GM12878 (cell line): ENCODE measurements around the gene FOXI1. TPM values are rescaled to one million over a fixed set of nuclear protein-coding genes. Genes with fewer than 3 reads are reported as not detected.

ENCODE experiments used
- ATAC-seq: fragments of 200-7000 bp; cut with Tn5 transposase; 3 replicates; pipeline ENCODE4 v1.9.1; 2020; ENCODE audit warnings: mild to moderate bottlenecking, moderate library complexity
- BruUV-seq: library from RNA; stranded (reverse); fragments of 400-500 nt; replicated peaks from 2 replicates; lab custom pipeline; 2021; lab: Mats Ljungman, UMichigan
- CTCF ChIA-PET: fragments of 300-600 bp; sonication (Branson Sonifier 250); formaldehyde crosslinking; extraction: SDS; loops from one replicate; lab custom pipeline; 2021; ENCODE audit warnings: inconsistent platforms; lab: Yijun Ruan, JAX
- POLR2A ChIA-PET: fragments of 350-600 bp; formaldehyde crosslinking; extraction: SDS; loops from one replicate; lab custom pipeline; 2021; ENCODE audit warnings: inconsistent platforms; lab: Charles Lee
- RAD21 ChIA-PET: fragments of 300-600 bp; sonication (Branson Sonifier 250); formaldehyde crosslinking; loops from one replicate; lab custom pipeline; 2023; ENCODE audit warnings: antibody characterized with exemption; ENCODE audit not compliant: unreplicated experiment; lab: Charles Lee
- SMC1A ChIA-PET: fragments of 300-600 bp; sonication (Branson Sonifier 250); formaldehyde crosslinking; loops from one replicate; lab custom pipeline; 2023; ENCODE audit not compliant: unreplicated experiment, uncharacterized antibody; lab: Charles Lee
- DNase-seq: peaks from one replicate; pipeline ENCODE4 v3.0.0-alpha.2; 2011; ENCODE audit warnings: low read depth, low spot score
- FAIRE-seq: peaks from 3 replicates; lab custom pipeline; 2011; peaks lifted over from hg19 to GRCh38; lab: Jason Lieb, UNC
- H2AFZ ChIP-seq: 2 replicates; pipeline ENCODE4 v1.6.0; 2011; ENCODE audit warnings: low read depth, low read length, control low read depth; ENCODE audit not compliant: control insufficient read depth
- H3K27ac ChIP-seq: 2 replicates; pipeline ENCODE4 v1.5.1; 2011; ENCODE audit warnings: control low read depth; ENCODE audit not compliant: control insufficient read depth, insufficient read depth
- H3K27me3 ChIP-seq, 2 experiments: replicated peaks in 1 of 2; 2 replicates each; pipeline versions ENCODE4 v1.6.0 to v1.6.1; 2011; ENCODE audit warnings: low read length in 1 of 2; ENCODE audit not compliant: control insufficient read depth in 2 of 2, insufficient read depth in 2 of 2
- H3K36me3 ChIP-seq, 2 experiments: 2 replicates each; pipeline ENCODE4 v1.5.1; 2011; ENCODE audit warnings: low read length in 1 of 2; ENCODE audit not compliant: control insufficient read depth in 2 of 2, insufficient read depth in 2 of 2
- H3K4me1 ChIP-seq: 2 replicates; pipeline ENCODE4 v1.6.1; 2011; ENCODE audit warnings: mild to moderate bottlenecking, low read length, moderate library complexity, mixed read lengths; ENCODE audit not compliant: control insufficient read depth, insufficient read depth
- H3K4me2 ChIP-seq: 2 replicates; pipeline ENCODE4 v1.6.0; 2011; ENCODE audit warnings: control low read depth; ENCODE audit not compliant: control insufficient read depth, insufficient read depth
- H3K4me3 ChIP-seq: fragments of 200-600 bp; sonication (generic); 2 replicates; pipeline ENCODE4 v1.5.1; 2016
- H3K79me2 ChIP-seq: 2 replicates; pipeline ENCODE4 v1.6.0; 2011; ENCODE audit warnings: low read length; ENCODE audit not compliant: control insufficient read depth, insufficient read depth
- H3K9ac ChIP-seq: 2 replicates; pipeline ENCODE4 v1.8.0; 2011; ENCODE audit warnings: low read length, control low read depth, mixed read lengths; ENCODE audit not compliant: control insufficient read depth, insufficient read depth
- H3K9me3 ChIP-seq: replicated peaks from 3 replicates; pipeline ENCODE4 v1.5.1; 2011; ENCODE audit warnings: mild to moderate bottlenecking, low read length; ENCODE audit not compliant: control insufficient read depth, insufficient read depth
- H4K20me1 ChIP-seq: 2 replicates; pipeline ENCODE4 v1.6.0; 2011; ENCODE audit not compliant: control insufficient read depth, insufficient read depth
- CEBPB ChIP-seq, 2 experiments: fragments of 150-350 bp in 1 of 2; IDR thresholded peaks; 2 replicates each; pipeline ENCODE4 v1.6.1; 2012 to 2014; ENCODE audit warnings: low read depth in 2 of 2, low read length in 2 of 2, borderline replicate concordance in 1 of 2, inconsistent platforms in 1 of 2
- CHD4 ChIP-seq: fragments of 200-600 bp; sonication (generic); IDR thresholded peaks from 2 replicates; pipeline ENCODE4 v1.6.1; 2016; ENCODE audit warnings: mild to moderate bottlenecking
- EGR1 ChIP-seq, 2 experiments: IDR thresholded peaks; 1 replicate in 1 of 2; 2 replicates in 1 of 2; pipeline ENCODE4 v1.6.1; 2011 to 2012; ENCODE audit warnings: low read depth in 2 of 2, low read length in 2 of 2, borderline replicate concordance in 1 of 2, mild to moderate bottlenecking in 1 of 2, moderate library complexity in 1 of 2
- FOXK2 ChIP-seq: fragments of 450-650 bp; IDR thresholded peaks from 2 replicates; pipeline ENCODE4 v1.6.1; 2017; ENCODE audit warnings: mild to moderate bottlenecking, moderate library complexity
- IKZF2 ChIP-seq, 2 experiments: fragments of 450-650 bp; IDR thresholded peaks; 2 replicates each; pipeline ENCODE4 v1.6.1; 2017; ENCODE audit warnings: mild to moderate bottlenecking in 2 of 2, moderate library complexity in 2 of 2
- IRF4 ChIP-seq: IDR thresholded peaks from 2 replicates; pipeline ENCODE4 v1.6.1; 2011; ENCODE audit warnings: low read depth, low read length
- KLF5 ChIP-seq: fragments of 450-650 bp; IDR thresholded peaks from 2 replicates; pipeline ENCODE4 v1.6.1; 2014; ENCODE audit warnings: mild to moderate bottlenecking; ENCODE audit not compliant: partially characterized antibody
- MTA3 ChIP-seq: IDR thresholded peaks from 2 replicates; pipeline ENCODE4 v1.6.1; 2012; ENCODE audit warnings: low read length, inconsistent platforms, borderline replicate concordance
- PBX3 ChIP-seq: IDR thresholded peaks from 2 replicates; pipeline ENCODE4 v1.6.1; 2011; ENCODE audit warnings: mild to moderate bottlenecking, low read depth, low read length, moderate library complexity; ENCODE audit not compliant: insufficient replicate concordance
- SIX5 ChIP-seq: IDR thresholded peaks from 2 replicates; pipeline ENCODE4 v1.6.1; 2011; ENCODE audit warnings: mild to moderate bottlenecking, low read depth, low read length, moderate library complexity; ENCODE audit not compliant: severe bottlenecking
- SP1 ChIP-seq: IDR thresholded peaks from one replicate; pipeline ENCODE4 v1.6.1; 2011; ENCODE audit warnings: low read depth, low read length
- TCF12 ChIP-seq: IDR thresholded peaks from 2 replicates; pipeline ENCODE4 v1.6.1; 2011; ENCODE audit warnings: low read depth, mild to moderate bottlenecking, low read length
- YBX1 ChIP-seq: fragments of 450-650 bp; IDR thresholded peaks from 2 replicates; pipeline ENCODE4 v1.6.1; 2016; ENCODE audit warnings: antibody characterized with exemption
- ZNF207 ChIP-seq: fragments of 450-650 bp; IDR thresholded peaks from 2 replicates; pipeline ENCODE4 v1.6.1; 2014; ENCODE audit warnings: antibody characterized with exemption, mild to moderate bottlenecking, borderline replicate concordance
- ZNF384 ChIP-seq: IDR thresholded peaks from 2 replicates; pipeline ENCODE4 v1.6.1; 2012; ENCODE audit warnings: low read depth, mild to moderate bottlenecking, low read length, improper control_type of control experiment, borderline replicate concordance
- WGBS: methylation state at CpG from one replicate; pipeline ENCODE4 v1.1.6; 2016; ENCODE audit warnings: low lambda C conversion rate; ENCODE audit not compliant: insufficient replicate concordance, insufficient coverage; ENCODE audit errors: missing lambda C conversion rate; 5-methylcytosine and 5-hydroxymethylcytosine counted together
- in situ Hi-C: fragments of 300-500 bp; cut with MboI; formaldehyde crosslinking; loops from 9 replicates; pipeline ENCODE4 v1.14.3; 2018; ENCODE audit warnings: mixed read lengths
- intact Hi-C: fragments of 100-400 bp; cut with micrococcal nuclease; formaldehyde crosslinking; loops from one replicate; pipeline ENCODE4 v1.14.2; 2022; ENCODE audit not compliant: unreplicated experiment
- polyA plus RNA-seq, 11 experiments: library from polyadenylated mRNA; depleted of rRNA in 4 of 11; unstranded in 6 of 11; stranded (reverse) in 5 of 11; fragments of >200 nt; fragmentation: Nextera tagmentation in 4 of 11; fragmentation: Illumina TruSeq in 1 of 11; extraction: Ambion mirVana in 4 of 11; extraction: Trizol in 1 of 11; gene quantifications; 1 replicate in 1 of 11; 2 replicates in 10 of 11; pipeline versions ENCODE4 v1.2.1 to v1.2.3, GENCODE V29; 2011 to 2016; ENCODE audit warnings: inconsistent platforms in 2 of 11, missing spikeins in 2 of 11, low read depth in 1 of 11
- total RNA-seq, 4 experiments: library from RNA; depleted of rRNA in 3 of 4; stranded (reverse); fragments of >200 nt in 3 of 4; fragmentation: Illumina TruSeq in 1 of 4; extraction: Trizol in 1 of 4; gene quantifications; 2 replicates each; pipeline versions ENCODE4 v1.2.1 to v1.2.3, GENCODE V29; 2013 to 2021

The FOXI1 gene
- total and polyA plus RNA-seq, 10 of the 15 experiments (the other 5 are each of a cell fraction or from before 2014, with no cell fraction given), result not detected

GRCh38 chr5:170150713-170151096, 45.0 kb downstream of the FOXI1 start:
- intact Hi-C loops, result no loop called here
- Histone ChIP-seq H3K27ac (no peak overlapping the region), H2AFZ (no peak overlapping the region), H3K36me3 (no peaks in the 10 kb centered on the region), H3K9me3 (no peaks in the 10 kb centered on the region), H3K79me2 (no peaks in the 10 kb centered on the region), H3K4me1 (peaks cover 9% of the 10 kb centered on the region), H3K4me2 (no peak overlapping the region), H4K20me1 (no peaks in the 10 kb centered on the region), H3K27me3 (no peaks in the 10 kb centered on the region), H3K9ac (no peak overlapping the region), H3K4me3 (no peak overlapping the region)
- no TSS peak for BruUV-seq
- ChIA-PET CTCF (no interaction called here), SMC1A (interaction anchor here (1.1 kb wide), 1 partner anchor 57 kb away, joined by 3 read pairs; no protein-coding TSS in a partner anchor), RAD21 (no interaction called here), POLR2A (no interaction called here)
- in situ Hi-C loops, result no loop called here
- no peak for FAIRE-seq
- no peak for ATAC-seq
- TF ChIP-seq PBX3 (no peak), EGR1 (IDR thresholded peaks at IDR 0.05; ENCODE audit: borderline replicate concordance in 1 of 2, low read depth in 2 of 2, low read length in 2 of 2) (no peak), IRF4 (no peak), IKZF2 (IDR thresholded peaks at IDR 0.05) (no peak), CEBPB (IDR thresholded peaks at IDR 0.05; ENCODE audit: borderline replicate concordance in 1 of 2, low read depth in 2 of 2, low read length in 2 of 2) (no peak), SIX5 (no peak), YBX1 (no peak), SP1 (no peak), ZNF207 (no peak), MTA3 (no peak), KLF5 (no peak), ZNF384 (no peak), TCF12 (no peak), FOXK2 (no peak), CHD4 (no peak)
- no peak for DNase-seq
- 52% methylated on average over 5 of the region's 5 CpGs for WGBS
